NCI-H1694 treated with DMSO at 0.1 percent for 48 hours (cell line): Measurements from ENCODE around the gene MOK.

Experiments
- DNase-seq: peaks from one replicate; lab custom pipeline; 2025; lab: John Stamatoyannopoulos, UW

The MOK gene

GRCh38 chr14:102180248-102180998, 124.5 kb downstream of the MOK start:
- DNase-seq: no peak
